Bone marrow (tissue), 2 donors: ENCODE results near the gene STK38L.

Source experiments
- DNase-seq, 2 donors: peaks; one replicate each; lab custom pipeline; 2025; lab: John Stamatoyannopoulos, UW

STK38L gene

GRCh38 chr12:27347779-27348178 is 103.7 kb downstream of the STK38L start:
- no peak for DNase-seq

GRCh38 chr12:27351476-27351875 is 107.4 kb downstream of the STK38L start:
- DNase-seq = no peak

GRCh38 chr12:27355486-27355885 is 111.4 kb downstream of the STK38L start:
- DNase-seq = no peak

GRCh38 chr12:27355979-27356378 is 111.9 kb downstream of the STK38L start:
- no peak for DNase-seq

- DNase-seq = no peak
Measured at GRCh38 chr12:27359578-27360340, 115.7 kb downstream of the STK38L start.

GRCh38 chr12:27361372-27361771 is 117.3 kb downstream of the STK38L start:
- no peak for DNase-seq

- DNase-seq = no peak
Measured at GRCh38 chr12:27366621-27367020, 122.5 kb downstream of the STK38L start.

GRCh38 chr12:27367078-27367477 is 123.0 kb downstream of the STK38L start:
- DNase-seq = no peak
